Neutrophil (primary cell): ENCODE results near the gene FAM107A.

ENCODE experiments used
- H3K27ac ChIP-seq: fragments of 200-600 bp; sonication (generic); 2 replicates; pipeline ENCODE4 v1.5.1; 2016; ENCODE audit warnings: mild to moderate bottlenecking, moderate library complexity
- H3K27me3 ChIP-seq: fragments of 200-600 bp; sonication (generic); 2 replicates; pipeline ENCODE4 v1.6.0; 2016; ENCODE audit warnings: mild to moderate bottlenecking
- H3K36me3 ChIP-seq: fragments of 200-600 bp; sonication (generic); 2 replicates; pipeline ENCODE4 v1.5.1; 2017
- H3K4me1 ChIP-seq, 2 experiments: fragments of 200-600 bp in 1 of 2; sonication (generic) in 1 of 2; 1 replicate in 1 of 2; 2 replicates in 1 of 2; pipeline versions ENCODE4 v1.5.1 to v1.6.1; 2013 to 2016; ENCODE audit warnings: low read depth in 1 of 2, low read length in 1 of 2, mild to moderate bottlenecking in 1 of 2, moderate library complexity in 1 of 2; ENCODE audit not compliant: control insufficient read depth in 1 of 2, insufficient read depth in 1 of 2
- H3K4me3 ChIP-seq, 2 experiments: fragments of 200-600 bp in 1 of 2; sonication (generic) in 1 of 2; 1 replicate in 1 of 2; 2 replicates in 1 of 2; pipeline ENCODE4 v1.5.1; 2013 to 2016; ENCODE audit warnings: low read depth in 1 of 2, low read length in 1 of 2, mild to moderate bottlenecking in 1 of 2, moderate library complexity in 1 of 2
- H3K9me3 ChIP-seq: fragments of 200-600 bp; sonication (generic); 2 replicates; pipeline ENCODE4 v1.5.1; 2016
- CTCF ChIP-seq: fragments of 200-600 bp; sonication (generic); IDR thresholded peaks from 2 replicates; pipeline ENCODE4 v1.5.1; 2016; ENCODE audit warnings: antibody characterized with exemption

Gene FAM107A

DNA sequence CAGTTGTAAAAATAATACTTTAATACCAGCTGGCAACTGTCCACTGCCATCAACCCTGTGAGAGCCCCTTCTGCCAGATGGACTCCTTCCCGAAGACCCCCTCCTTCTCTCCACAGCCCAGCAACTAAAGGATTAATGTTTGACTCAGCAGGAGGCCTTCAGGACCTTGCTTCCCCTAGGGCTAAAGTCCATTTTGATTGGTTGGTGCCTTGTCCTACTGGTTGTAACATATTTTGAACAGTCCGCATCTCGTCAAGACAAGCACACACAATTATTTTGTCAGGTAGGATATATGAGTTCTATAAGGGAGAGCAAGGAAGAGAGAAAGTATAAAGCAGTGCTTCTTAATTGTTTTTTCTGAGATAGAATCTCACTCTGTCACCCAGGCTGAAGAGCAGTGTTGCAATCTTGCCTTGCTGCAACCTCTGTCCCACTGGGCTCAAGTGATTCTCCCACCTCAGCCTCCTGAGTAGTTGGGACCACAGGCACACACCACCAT is 58.9 kb downstream of the FAM107A start:
- no peaks in the 10 kb centered on the region for H3K27me3 ChIP-seq
- H3K4me3 ChIP-seq = no peak overlapping the region
- H3K4me1 ChIP-seq = no peaks in the 10 kb centered on the region
- TF ChIP-seq CTCF = no peak
- H3K9me3 ChIP-seq = no peaks in the 10 kb centered on the region
- no peak overlapping the region for H3K27ac ChIP-seq
- H3K36me3 ChIP-seq = no peaks in the 10 kb centered on the region

- H3K4me3 ChIP-seq = no peak overlapping the region
- H3K27me3 ChIP-seq = no peaks in the 10 kb centered on the region
- TF ChIP-seq CTCF = no peak
- H3K36me3 ChIP-seq = no peaks in the 10 kb centered on the region
- no peak overlapping the region for H3K27ac ChIP-seq
- no peaks in the 10 kb centered on the region for H3K4me1 ChIP-seq
- H3K9me3 ChIP-seq = no peaks in the 10 kb centered on the region
These were observed 62.8 kb downstream of the FAM107A start for GRCh38 chr3:58514405-58514804.
